Stimulated activated CD4-positive, alpha-beta T cell treated with anti-CD3 and anti-CD28 coated beads, Interleukin-2, amount 100 ng/mL, for 4 hours (primary cell): ENCODE data around the gene LHFPL3.

Experiments used
- DNase-seq: peaks from one replicate; pipeline ENCODE4 v3.0.0-alpha.2; 2020; ENCODE audit warnings: low read depth

Gene LHFPL3

DNA sequence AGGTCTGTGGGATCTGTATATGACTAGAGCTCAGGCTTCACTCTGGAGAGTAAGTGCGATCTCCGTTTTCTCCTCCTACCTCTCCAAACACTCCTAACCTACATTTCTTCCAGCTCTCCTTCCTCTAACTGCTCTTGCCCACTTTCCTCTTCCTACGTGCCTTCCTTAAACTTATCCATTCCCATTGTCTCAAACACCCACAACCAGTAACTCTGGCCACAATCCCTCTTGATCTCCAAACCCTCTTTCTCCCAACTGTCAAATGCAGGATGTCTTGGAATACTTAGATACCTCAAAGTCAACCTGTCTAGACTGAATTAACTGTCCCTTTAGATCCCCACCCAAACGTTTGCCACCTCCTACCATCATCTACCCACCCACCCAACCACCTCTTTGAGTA is 471.9 kb downstream of the LHFPL3 start:
- no peak for DNase-seq

DNA sequence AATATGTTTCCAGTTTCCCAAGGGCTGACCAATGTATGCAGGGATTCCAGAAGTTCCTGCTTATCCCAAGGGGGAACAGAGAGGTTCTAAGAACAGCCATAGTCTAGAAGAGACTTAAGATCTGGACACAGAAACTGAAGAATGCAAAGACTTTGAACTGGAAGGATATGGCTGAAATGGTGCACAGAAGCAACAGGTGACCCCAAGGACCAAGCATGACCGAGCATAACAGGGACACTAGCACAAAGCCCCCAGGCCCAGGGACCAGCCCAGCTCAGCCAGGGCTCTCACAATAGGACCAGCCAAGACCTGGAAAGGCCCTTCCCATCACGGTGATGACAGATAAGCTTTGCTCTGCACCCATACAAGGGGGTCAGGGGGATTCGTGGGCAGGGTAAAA is 472.6 kb downstream of the LHFPL3 start:
- DNase-seq, result no peak

DNA sequence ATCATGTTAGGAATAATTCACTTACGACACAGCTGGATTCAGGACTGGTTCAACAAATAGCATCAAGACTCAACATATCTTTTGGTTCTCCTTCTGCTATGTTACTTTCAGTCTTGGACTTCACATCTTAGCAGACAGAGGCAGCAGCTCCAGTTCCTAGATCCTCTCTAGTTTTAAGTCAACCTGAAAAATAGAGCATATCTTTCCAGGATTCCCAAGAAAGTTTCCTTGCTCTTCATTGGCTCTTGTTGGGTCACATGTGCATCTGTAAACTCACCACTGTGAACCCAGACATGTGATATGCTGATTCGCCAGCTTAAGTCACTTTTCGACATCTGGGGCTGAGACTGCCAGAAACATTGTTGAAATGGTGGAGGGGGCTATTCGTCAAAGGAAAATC is 475.5 kb downstream of the LHFPL3 start:
- DNase-seq, result no peak

DNA sequence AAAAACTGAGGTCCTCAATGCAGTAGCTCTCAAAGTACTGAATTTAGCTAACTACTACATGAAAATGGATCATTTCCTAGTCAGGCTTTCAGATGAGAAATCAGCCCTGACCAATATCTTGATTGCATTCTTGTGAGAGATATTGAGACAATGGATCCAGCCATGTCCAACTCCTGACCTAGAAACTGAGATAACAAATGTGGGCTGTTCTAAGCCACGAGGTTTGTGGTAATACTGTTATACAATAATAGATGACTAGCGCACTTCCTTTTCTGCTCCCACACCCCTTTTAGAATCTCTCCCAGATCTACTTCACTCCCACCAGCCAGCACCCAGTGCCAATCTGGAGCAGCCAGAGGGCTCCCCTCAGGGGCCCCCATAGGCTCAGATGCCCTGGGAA is 476.3 kb downstream of the LHFPL3 start:
- DNase-seq, result no peak

DNA sequence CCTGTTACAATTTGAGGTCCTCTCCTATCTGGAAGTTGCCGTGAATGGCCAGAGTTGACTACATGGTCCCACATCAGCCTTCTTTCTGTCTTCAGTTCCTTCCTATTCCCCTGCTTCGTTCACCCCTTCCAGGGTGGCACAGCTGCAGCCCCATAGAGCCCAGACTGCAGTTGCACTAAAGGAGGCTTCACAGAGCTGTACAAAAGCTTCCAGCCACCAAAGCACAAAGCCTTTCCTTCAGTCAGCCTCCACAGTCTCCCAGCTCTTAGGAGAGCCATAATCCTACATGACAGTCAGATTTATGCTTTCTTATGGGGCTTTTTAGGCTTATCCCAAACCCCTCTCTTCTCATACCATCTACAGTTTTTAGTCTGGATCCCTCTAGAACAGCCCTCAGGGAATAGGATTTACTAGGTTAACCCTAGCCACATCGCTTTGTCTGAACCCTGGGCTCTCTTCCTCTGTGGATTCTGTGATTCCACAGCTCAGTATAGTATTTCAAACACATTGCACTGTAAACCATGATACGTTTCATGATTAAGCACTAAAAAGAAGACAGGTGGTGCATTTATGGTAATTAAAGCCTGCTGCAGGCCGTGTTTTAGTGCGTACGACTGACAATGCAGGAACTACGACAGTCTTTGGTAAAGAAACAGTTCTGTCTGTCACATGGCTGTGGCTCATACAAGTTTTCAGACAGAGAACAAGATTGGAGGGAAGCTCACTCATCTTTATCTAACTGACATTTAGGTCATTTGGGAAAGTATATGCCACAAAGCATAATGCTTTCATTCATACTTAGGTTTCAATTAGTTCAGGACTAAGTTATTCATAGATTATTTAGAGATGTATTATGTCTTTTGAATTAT is 477.3 kb downstream of the LHFPL3 start:
- DNase-seq, result no peak

DNA sequence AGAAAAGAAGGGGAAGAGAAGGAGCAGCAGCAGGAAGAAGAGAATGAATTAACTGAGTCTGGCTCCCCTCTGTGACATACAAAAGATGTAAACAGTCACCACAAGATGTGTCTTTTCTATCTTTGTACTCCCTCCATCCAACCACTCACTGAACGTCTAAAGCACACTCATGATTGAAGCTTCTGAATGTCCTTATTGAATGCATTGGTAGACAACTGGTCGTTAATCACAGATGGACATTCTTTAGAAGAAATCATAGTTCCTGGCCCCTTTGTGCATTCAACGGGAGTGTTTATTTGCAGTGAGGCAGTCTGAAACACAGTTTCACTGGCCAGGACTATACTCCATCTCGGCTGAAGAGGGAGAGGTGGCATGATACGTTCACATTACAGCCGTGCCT is 479.3 kb downstream of the LHFPL3 start:
- DNase-seq, result no peak

DNA sequence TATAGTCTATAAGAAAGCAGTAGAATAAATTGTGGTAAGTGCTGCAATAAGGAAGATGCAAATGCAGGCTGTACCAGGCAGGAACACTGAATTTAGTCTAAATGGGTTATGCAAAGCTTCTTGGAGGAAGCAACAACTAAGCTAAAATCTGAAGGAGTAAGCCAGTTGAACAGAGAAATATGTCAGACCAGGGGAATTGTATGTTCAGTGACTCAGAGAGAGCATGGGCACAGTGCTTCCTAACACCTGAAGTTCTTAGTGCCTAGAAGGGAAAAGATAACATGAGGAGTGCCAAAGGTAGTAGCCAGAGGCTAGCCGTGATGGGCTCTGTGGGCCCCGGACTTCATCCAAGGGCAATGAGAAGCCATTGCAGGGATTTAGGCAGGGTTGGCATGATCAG is 481.5 kb downstream of the LHFPL3 start:
- no peak for DNase-seq

DNA sequence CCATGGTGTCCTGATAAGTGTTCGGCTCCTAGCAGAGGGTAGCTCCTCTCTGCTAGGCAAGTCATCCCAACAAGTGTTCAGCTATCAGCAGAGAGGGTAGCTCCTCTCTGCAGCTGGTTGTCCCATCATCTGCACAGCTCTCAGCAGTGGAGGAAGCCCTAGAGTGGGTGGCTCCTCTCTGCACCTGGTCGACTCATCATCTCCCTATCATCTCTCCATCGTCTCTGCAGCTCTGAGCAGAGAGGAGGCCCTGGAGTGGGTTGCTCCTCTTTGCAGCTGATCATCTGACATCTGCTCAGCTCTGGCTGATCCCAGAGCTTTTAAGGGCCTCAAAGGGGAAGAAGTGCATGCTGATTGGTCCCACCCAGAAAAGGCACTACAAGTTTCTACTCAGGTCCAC is 485.7 kb downstream of the LHFPL3 start:
- no peak for DNase-seq

DNA sequence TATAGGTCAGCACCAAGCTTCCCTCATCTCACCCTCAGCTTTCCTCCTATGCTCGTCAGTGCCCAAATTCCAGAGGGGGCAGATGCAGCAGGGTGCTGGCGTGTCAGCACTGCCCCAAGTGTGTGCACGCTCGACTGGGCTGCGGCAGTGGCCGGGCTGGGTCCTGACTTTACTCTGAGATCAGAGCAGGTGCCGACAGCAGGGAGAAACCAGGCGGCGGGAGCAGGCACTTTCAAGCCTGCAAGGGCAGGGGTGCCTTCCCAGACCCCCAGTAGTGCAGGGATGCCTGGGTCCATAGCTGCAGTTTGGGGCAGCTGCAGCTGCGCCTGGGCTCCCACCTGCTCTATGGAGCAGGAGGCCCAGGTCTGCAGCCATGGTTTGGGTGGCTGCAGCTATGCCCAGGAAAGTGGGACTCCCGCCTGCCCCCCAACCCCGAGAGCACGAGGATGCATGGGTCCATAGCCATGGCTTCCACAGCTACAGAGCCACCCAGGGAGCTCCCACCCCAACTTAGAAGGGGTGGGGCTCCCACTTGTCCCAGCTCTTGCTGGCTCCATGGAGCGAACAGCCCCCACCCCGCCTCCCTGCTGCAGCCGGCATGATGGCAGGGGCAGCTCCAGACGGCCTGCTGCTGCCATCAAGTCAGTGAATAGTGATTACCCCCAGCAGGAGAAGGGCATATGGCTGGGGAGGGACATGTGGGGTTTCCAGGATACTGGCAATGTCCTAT is 486.4 kb downstream of the LHFPL3 start:
- DNase-seq, result no peak

DNA sequence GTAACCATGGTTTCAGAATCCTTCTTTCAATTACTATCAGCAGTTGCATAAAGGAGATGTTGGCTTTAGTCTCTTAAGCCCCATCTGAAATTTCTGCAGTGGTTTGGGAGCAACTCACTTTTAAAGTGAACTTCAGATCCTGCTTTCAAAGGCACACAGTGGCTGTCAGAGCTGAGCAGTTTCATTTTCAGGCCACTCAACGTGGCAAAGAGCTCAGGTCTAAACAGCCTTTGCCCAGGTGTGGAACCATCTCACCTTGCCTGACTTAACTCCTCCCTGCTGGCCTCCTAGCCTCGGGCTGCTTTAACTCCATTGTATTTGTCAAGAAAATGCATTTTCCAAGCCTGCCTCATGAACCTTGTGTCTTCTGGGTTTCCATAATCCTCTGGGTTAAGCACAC is 488.1 kb downstream of the LHFPL3 start:
- no peak for DNase-seq

DNA sequence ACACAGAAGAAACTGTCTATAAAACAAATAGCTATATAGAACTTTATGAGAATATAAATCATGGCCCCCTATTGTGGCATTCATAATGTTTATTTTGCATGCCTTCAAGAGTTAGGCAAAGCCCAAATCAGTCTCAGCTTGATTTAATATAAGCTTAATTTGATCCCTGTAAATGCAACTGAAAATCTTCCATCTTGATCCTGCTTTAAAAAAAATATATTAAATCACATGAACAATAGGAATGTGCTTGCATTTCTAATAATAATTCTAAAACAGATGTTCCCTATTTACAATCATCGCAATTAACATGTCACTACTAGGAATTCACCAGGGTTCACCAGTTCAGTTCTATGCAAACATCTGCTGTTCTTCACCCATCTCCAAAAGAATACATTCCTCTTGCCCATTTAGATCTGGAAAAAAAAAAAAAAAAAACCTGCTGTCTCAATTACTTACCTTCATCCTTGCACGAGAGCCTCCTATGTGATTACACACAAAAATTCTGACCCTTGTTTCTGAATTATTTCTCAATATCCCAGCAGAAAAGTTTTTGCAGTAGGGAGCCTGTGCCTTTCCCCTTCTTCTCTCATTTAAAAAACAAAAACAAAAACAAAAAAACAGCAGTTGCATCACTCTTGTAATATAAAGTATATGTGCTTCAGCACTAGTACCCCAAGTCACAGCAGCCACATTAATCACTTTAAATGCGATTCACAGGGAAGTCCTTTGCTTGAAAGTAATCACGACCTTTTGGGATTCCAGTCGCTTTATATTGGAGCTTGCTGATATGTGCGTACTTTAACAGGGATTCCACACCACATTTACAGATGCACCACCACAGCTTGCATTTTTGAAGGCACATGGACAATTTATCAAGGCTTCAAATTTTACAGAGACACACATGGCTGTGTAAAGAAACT is 490.8 kb downstream of the LHFPL3 start:
- no peak for DNase-seq

DNA sequence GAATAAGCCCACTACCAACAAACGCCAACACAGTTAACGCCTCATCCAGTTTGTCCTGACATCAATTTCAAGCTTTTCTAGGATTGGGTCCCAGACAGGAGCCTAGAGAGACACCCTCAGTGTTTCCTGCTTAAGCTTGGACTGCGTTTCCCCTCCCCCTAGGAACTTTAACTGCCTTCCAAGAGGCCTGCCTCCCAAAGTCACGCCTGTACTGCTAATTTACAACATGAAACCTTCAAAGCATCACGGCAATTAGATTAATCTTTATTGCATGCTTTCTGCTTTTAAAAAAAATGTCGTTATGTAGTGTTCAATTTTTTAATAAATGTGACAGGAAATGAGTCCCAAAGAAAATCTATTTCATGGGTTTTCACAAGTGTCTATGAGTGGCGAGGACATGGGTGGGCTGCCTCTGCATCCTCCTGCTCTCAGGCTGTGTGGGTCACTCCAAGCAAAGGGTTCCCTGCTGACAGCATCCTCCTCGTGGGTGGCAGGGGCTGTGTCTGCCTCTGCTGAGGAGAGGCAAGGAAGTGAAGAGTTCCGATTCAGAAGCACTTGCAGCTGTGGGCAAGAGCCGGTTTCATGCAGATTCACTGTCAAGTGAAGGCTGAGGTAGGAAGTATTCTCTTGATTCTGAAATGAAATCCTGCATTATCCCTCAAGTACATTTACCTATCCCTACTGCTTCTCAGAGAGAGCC is 492.6 kb downstream of the LHFPL3 start:
- DNase-seq, result no peak

DNA sequence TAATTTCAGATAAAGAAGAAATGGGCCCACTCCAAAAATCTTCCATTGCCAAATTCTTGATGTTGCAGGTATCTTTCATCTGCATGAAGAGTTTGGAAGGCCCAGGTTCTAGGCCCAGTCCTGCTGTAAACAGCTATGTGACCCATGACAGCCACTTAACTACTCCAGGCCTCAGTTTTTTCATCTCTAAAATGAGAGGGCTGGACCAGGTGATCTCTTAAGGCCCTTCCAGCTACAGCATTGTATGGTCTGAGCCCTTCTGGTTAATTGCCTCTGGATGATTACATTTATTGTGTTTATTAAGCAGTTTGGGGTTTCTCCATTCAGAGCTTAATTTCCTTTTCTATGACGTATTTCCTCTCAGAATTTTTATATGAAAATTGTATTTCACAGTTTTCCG is 494.8 kb downstream of the LHFPL3 start:
- no peak for DNase-seq

DNA sequence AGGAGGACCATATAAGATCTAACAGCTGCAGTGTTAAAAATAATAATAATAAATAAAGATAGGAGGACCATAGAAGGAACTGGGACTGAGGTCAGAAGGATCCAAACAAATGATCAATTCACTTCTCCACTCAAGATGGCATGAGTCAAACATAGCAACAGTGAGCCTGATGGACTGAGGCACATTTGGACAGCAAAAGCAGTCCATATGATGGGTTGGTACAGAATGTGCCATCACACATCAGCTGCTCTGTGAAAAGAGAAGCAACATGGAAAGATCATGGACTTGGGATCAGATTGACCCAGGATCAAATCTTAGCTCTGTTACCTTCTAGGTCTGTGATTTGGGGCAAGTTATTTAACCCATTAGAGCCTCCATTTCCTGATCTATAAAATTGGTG is 496.7 kb downstream of the LHFPL3 start:
- no peak for DNase-seq

DNA sequence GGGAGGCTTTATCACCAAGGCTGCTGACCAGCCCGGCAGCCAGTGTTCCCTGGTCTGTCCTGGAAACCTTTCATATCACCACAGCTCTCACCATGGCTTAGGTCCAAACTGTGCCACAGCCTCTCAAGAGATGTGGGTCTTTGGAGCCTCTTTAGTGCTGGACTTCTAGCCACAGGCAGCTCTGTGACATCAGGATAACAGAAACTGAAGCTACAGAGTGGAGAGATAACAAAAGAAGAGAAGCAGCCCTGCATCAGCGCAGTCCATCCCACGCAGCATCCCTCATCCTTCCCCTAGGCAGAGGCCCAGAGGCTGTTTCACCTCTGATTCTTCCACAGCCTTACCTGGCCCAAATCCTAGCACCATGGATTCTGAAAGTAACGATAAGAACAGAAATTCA is 497.7 kb downstream of the LHFPL3 start:
- no peak for DNase-seq

DNA sequence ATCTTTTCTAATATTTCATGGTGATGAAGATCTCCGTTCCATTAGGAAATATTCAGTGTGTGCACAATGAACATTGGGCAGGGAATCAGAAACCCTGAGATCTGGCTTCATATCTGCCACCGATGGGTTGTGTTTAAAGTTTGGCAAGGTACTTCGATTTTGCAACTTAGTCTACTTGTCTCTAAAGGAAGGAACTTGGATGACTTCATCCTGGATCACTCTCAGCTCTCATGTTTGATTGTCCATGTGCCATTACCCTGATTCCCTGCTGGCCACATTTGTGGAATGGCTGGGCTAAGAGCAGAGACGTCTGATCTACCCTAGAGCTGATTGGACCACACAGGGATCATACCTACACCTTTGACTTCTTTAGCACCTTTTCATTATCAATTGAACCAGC is 508.6 kb downstream of the LHFPL3 start:
- DNase-seq, result no peak

DNA sequence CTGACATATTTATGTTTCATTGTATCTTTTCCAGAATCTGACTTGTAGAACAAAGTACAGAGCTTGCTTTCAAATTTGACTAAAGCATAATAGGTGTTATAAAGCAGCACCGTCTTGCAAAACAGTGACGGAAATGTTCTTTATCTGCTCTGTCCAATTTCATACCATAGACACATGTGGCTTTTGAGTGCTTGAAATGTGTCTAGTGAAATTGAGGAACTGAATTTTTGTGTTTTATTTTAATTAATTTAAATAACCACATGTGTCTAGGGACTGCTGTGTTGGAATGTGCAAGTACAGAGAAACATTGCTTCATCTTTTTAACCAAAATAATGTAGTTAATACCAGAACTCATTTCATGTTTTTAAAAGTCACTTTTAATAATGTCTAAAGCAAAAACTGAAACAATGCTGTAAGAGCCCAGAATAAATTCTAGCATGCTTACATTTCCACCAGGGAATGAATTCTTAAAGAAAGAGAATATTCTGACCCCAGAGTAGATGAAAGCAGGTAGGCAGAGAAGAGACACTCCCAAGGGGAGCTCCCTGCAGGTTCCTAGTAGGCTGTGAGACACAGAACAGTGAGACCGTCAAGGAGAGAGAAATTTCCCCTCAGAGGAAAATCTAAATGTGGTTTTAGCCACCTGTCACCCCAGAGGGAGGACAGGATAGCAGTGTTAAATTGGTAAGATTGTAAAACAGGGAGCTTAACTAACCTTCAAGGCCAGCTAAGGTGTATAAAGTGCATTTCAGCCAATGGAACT is 510.3 kb downstream of the LHFPL3 start:
- no peak for DNase-seq

DNA sequence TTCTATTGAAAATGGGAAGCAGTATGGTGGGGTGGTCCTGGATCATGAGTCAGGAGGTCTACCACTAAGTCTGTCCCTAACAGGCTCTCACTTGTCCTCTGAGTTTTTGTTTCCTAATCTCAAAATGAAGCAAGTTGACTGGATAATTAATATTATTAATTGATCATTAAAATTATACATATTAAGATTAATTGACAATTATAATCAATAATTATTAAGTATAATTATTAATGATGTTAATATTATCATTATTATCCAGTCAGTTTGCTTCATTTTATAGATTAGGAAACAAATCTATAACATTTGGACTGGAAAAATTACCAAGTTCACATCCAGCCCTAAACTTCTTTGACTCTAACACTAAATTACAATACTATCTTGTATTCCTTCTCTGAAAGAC is 511.4 kb downstream of the LHFPL3 start:
- no peak for DNase-seq

DNA sequence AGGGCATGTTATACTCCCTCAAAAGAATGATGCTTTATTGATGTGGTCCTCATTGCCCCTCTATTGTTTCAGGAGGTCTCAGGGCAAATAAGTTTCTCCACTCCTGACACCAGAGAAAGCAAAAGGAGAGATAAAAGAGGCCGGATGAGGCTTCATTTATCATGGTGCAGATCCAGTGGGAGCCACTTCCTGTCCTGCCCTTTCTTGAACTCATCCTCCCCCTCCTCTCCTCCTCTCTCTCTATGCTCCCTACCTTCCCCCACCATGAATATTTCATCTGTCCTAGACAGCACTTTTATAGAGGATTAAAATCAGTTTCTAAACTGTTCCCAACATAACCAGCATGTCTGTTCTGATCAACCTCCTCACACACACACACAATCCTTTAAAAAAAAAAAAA is 513.4 kb downstream of the LHFPL3 start:
- DNase-seq, result no peak

DNA sequence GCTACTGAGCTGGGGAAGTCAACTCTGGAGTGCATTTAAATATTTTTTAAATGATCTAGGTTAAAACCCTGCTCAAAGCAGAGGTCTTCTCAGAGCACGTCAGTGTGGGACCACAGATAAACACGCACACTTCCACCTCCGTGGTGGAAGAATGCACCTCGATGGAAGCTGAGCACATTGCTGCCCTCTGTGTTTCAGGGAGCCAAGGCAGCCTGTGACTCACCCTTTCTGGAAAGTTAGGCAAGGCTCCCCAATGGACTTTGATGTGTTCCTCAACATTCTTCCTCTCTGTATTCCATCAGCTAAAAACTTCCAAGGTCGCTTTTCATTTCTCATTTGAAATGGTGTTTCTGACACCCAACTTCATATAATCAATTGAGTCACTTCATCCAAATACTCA is 514.8 kb downstream of the LHFPL3 start:
- DNase-seq, result no peak

DNA sequence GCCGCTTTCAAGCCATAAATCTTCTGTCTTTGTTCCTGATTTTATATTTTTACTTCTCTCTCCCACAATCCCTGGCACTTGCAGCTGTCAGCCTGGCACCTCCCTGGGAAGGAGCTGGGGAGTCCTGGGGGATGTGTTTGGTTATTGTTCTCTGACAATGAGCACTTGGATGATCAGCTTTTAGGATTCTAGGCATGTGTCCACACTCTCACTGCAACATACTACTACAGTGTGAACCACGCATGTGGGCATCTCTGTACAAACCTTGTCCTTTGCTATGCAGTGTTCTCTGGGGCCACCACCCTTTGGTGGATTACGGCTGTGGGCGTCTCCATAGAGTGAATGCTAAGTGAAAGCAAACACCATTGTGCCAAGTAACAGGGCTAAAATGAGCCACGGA is 517.2 kb downstream of the LHFPL3 start:
- DNase-seq, result no peak
